ENCODE measurements around the gene KLHL25.

KLHL25 gene

GRCh38 chr15:85770096-85771041 lies 24.4 kb downstream of the KLHL25 start:
- no peak for TF ChIP-seq CTCF (IDR thresholded peaks at IDR 0.05; ENCODE audit: low read depth, low read length)
- H3K4me3 ChIP-seq (replicated peaks in 1 of 2; ENCODE audit: low read depth in 2 of 2, low read length in 2 of 2): no peak overlapping the region
- DNase-seq (ENCODE audit: low read depth in 2 of 2): peak in 1 of 2 donors; percentile 48

GRCh38 chr15:85769182-85769900 lies 25.4 kb downstream of the KLHL25 start:
- H3K4me3 ChIP-seq (replicated peaks in 1 of 2; ENCODE audit: low read depth in 2 of 2, low read length in 2 of 2): no peak overlapping the region
- no peak for TF ChIP-seq CTCF (IDR thresholded peaks at IDR 0.05; ENCODE audit: low read depth, low read length)

GRCh38 chr15:85768595-85769168 lies 26.0 kb downstream of the KLHL25 start:
- H3K4me3 ChIP-seq (replicated peaks in 1 of 2; ENCODE audit: low read depth in 2 of 2, low read length in 2 of 2): no peak overlapping the region
- no peak for TF ChIP-seq CTCF (IDR thresholded peaks at IDR 0.05; ENCODE audit: low read depth, low read length)
- no peak for DNase-seq (ENCODE audit: low read depth in 2 of 2)

More at GRCh38 chr15:85769182-85769900, 25.4 kb downstream of the KLHL25 start:
- no peak for DNase-seq (ENCODE audit: low read depth in 2 of 2)

- no peak overlapping the region for H3K4me3 ChIP-seq (replicated peaks in 1 of 2; ENCODE audit: low read depth in 2 of 2, low read length in 2 of 2)
- no peak for TF ChIP-seq CTCF (IDR thresholded peaks at IDR 0.05; ENCODE audit: low read depth, low read length)
These were observed 26.8 kb downstream of the KLHL25 start for GRCh38 chr15:85767785-85768529.

GRCh38 chr15:85766001-85766831 lies 28.5 kb downstream of the KLHL25 start:
- DNase-seq (ENCODE audit: low read depth in 2 of 2): no peak
- TF ChIP-seq CTCF (IDR thresholded peaks at IDR 0.05; ENCODE audit: low read depth, low read length): no peak
- H3K4me3 ChIP-seq (replicated peaks in 1 of 2; ENCODE audit: low read depth in 2 of 2, low read length in 2 of 2): no peak overlapping the region

More at GRCh38 chr15:85767785-85768529, 26.8 kb downstream of the KLHL25 start:
- DNase-seq (ENCODE audit: low read depth in 2 of 2): no peak
